Parathyroid adenoma (tissue), 2 donors: Measurements from ENCODE around the gene DCANP1.

ENCODE experiments used
- H2AFZ ChIP-seq: fragments of 300-600 bp; sonication (generic); one replicate; pipeline ENCODE4 v1.7.0; 2017; ENCODE audit warnings: antibody characterized with exemption, mild to moderate bottlenecking
- H3K27ac ChIP-seq: fragments of 300-600 bp; sonication (generic); one replicate; pipeline ENCODE4 v1.7.0; 2017
- H3K27me3 ChIP-seq: fragments of 300-600 bp; sonication (generic); one replicate; pipeline ENCODE4 v1.7.0; 2017; ENCODE audit warnings: low read length; ENCODE audit not compliant: control insufficient read depth, insufficient read depth
- H3K36me3 ChIP-seq: fragments of 300-600 bp; sonication (generic); one replicate; pipeline ENCODE4 v1.7.0; 2017; ENCODE audit warnings: low read length; ENCODE audit not compliant: control insufficient read depth, insufficient read depth
- H3K4me1 ChIP-seq: fragments of 300-600 bp; sonication (generic); one replicate; pipeline ENCODE4 v1.7.0; 2017; ENCODE audit warnings: control low read depth
- H3K4me2 ChIP-seq: fragments of 300-600 bp; sonication (generic); one replicate; pipeline ENCODE4 v1.7.0; 2017; ENCODE audit warnings: low read length
- H3K4me3 ChIP-seq: fragments of 300-600 bp; sonication (generic); one replicate; pipeline ENCODE4 v1.7.0; 2017; ENCODE audit warnings: low read depth, low read length
- H3K79me2 ChIP-seq: fragments of 300-600 bp; sonication (generic); one replicate; pipeline ENCODE4 v1.7.0; 2017; ENCODE audit warnings: control low read depth
- H3K9ac ChIP-seq: fragments of 300-600 bp; sonication (generic); one replicate; pipeline ENCODE4 v1.7.0; 2017; ENCODE audit warnings: mild to moderate bottlenecking
- H3K9me3 ChIP-seq: fragments of 300-600 bp; sonication (generic); one replicate; pipeline ENCODE4 v1.7.0; 2017; ENCODE audit warnings: low read length; ENCODE audit not compliant: control insufficient read depth
- CTCF ChIP-seq: fragments of 300-600 bp; sonication (generic); IDR thresholded peaks from one replicate; pipeline ENCODE4 v1.7.0; 2017; ENCODE audit warnings: antibody characterized with exemption, mild to moderate bottlenecking
- donor health status: primary hyperparathyroidism.

The DCANP1 gene

GRCh38 chr5:135434591-135435466 is 12.3 kb downstream of the DCANP1 start:
- Histone ChIP-seq H3K9ac (no peak overlapping the region), H3K4me3 (no peak overlapping the region), H2AFZ (no peak overlapping the region), H3K79me2 (no peaks in the 10 kb centered on the region), H3K4me1 (no peaks in the 10 kb centered on the region), H3K27me3 (no peaks in the 10 kb centered on the region), H3K36me3 (no peaks in the 10 kb centered on the region), H3K9me3 (no peaks in the 10 kb centered on the region), H3K4me2 (no peak overlapping the region), H3K27ac (no peak overlapping the region)
- TF ChIP-seq CTCF, result no peak

GRCh38 chr5:135433681-135434426 is 13.3 kb downstream of the DCANP1 start:
- Histone ChIP-seq H2AFZ (no peak overlapping the region), H3K36me3 (no peaks in the 10 kb centered on the region), H3K4me3 (no peak overlapping the region), H3K4me1 (no peaks in the 10 kb centered on the region), H3K9me3 (no peaks in the 10 kb centered on the region), H3K79me2 (no peaks in the 10 kb centered on the region), H3K27me3 (no peaks in the 10 kb centered on the region), H3K27ac (no peak overlapping the region), H3K9ac (no peak overlapping the region), H3K4me2 (no peak overlapping the region)
- no peak for TF ChIP-seq CTCF

GRCh38 chr5:135432113-135432512 is 15.0 kb downstream of the DCANP1 start:
- Histone ChIP-seq H3K27me3 (no peaks in the 10 kb centered on the region), H3K27ac (no peak overlapping the region), H3K4me2 (no peak overlapping the region), H3K4me1 (no peaks in the 10 kb centered on the region), H3K9me3 (no peaks in the 10 kb centered on the region), H3K9ac (no peak overlapping the region), H3K4me3 (no peak overlapping the region), H3K36me3 (no peaks in the 10 kb centered on the region), H3K79me2 (no peaks in the 10 kb centered on the region), H2AFZ (no peak overlapping the region)
- no peak for TF ChIP-seq CTCF

- Histone ChIP-seq H3K9ac (no peak overlapping the region), H3K27ac (no peak overlapping the region), H3K36me3 (no peaks in the 10 kb centered on the region), H2AFZ (no peak overlapping the region), H3K4me3 (no peak overlapping the region), H3K79me2 (no peaks in the 10 kb centered on the region), H3K4me1 (no peaks in the 10 kb centered on the region), H3K9me3 (no peaks in the 10 kb centered on the region), H3K4me2 (no peak overlapping the region), H3K27me3 (no peaks in the 10 kb centered on the region)
- no peak for TF ChIP-seq CTCF
Observed at GRCh38 chr5:135430135-135430437, 17.1 kb downstream of the DCANP1 start.
